Cardiac muscle cell (in vitro differentiated cells and primary cell): ENCODE data around the gene ZBTB40. TPM values are rescaled to one million over a fixed set of nuclear protein-coding genes. Genes with fewer than 3 reads are reported as not detected.
A peak's percentile ranks its signal among the peaks of the same experiment; 100 is the strongest.

ENCODE experiments used
- DNase-seq, 2 donors: peaks; one replicate each; pipeline versions ENCODE4 v3.0.0 to v3.0.0-alpha.2; 2010 to 2017; ENCODE audit warnings: low read depth in 1 of 2, low spot score in 1 of 2
- H3K27ac ChIP-seq: fragments of 200-600 bp; sonication (generic); 2 replicates; pipeline ENCODE4 v1.5.1; 2016
- H3K27me3 ChIP-seq: fragments of 200-600 bp; sonication (generic); 2 replicates; pipeline ENCODE4 v1.6.0; 2016; ENCODE audit warnings: control low read depth
- H3K36me3 ChIP-seq: fragments of 200-600 bp; sonication (generic); 2 replicates; pipeline ENCODE4 v1.5.1; 2016; ENCODE audit warnings: control low read depth
- H3K4me1 ChIP-seq: fragments of 200-600 bp; sonication (generic); 2 replicates; pipeline ENCODE4 v1.8.1; 2017; ENCODE audit warnings: low read depth, mild to moderate bottlenecking, mixed run types
- H3K4me3 ChIP-seq: fragments of 200-600 bp; sonication (generic); 2 replicates; pipeline ENCODE4 v1.5.1; 2016; ENCODE audit warnings: mild to moderate bottlenecking
- H3K9me3 ChIP-seq: fragments of 200-600 bp; sonication (generic); 2 replicates; pipeline ENCODE4 v1.5.1; 2017; ENCODE audit warnings: low read depth, mild to moderate bottlenecking, control low read depth
- CTCF ChIP-seq: IDR thresholded peaks from 2 replicates; pipeline ENCODE4 v1.5.1; 2012; ENCODE audit warnings: low read depth, mild to moderate bottlenecking, low read length
- polyA plus RNA-seq: library from polyadenylated mRNA; unstranded; fragments of >200 nt; fragmentation: Nextera tagmentation; extraction: Ambion mirVana; gene quantifications from 2 replicates; pipeline ENCODE4 v1.2.1, GENCODE V29; 2016
- total RNA-seq: library from RNA; depleted of rRNA; stranded (reverse); fragments of >200 nt; gene quantifications from 2 replicates; pipeline ENCODE4 v1.2.3, GENCODE V29; 2016

ZBTB40 gene
- total and polyA plus RNA-seq, 2 experiments from 2014 or later: 8.3 to 18.1 TPM

- H3K27ac ChIP-seq: peak overlapping the region; percentile 95
- no peak for DNase-seq
- no peak for TF ChIP-seq CTCF
Measured at GRCh38 chr1:22450351-22451021, 1.2 kb upstream of the ZBTB40 start.

GRCh38 chr1:22452481-22452957, 868 bp downstream of the ZBTB40 start:
- H3K9me3 ChIP-seq: no peaks in the 10 kb centered on the region
- H3K4me1 ChIP-seq: peaks cover 31% of the 10 kb centered on the region
- peak in 1 of 2 donors; percentile 56 for DNase-seq
- no peak for TF ChIP-seq CTCF
- peak overlapping the region; percentile 54 for H3K4me3 ChIP-seq
- H3K36me3 ChIP-seq: no peaks in the 10 kb centered on the region
- H3K27me3 ChIP-seq: no peaks in the 10 kb centered on the region
- H3K27ac ChIP-seq: peak overlapping the region; percentile 95

More at GRCh38 chr1:22450351-22451021, 1.2 kb upstream of the ZBTB40 start:
- no peaks in the 10 kb centered on the region for H3K9me3 ChIP-seq
- H3K36me3 ChIP-seq: no peaks in the 10 kb centered on the region
- H3K4me3 ChIP-seq: no peak overlapping the region
- peaks cover 44% of the 10 kb centered on the region for H3K4me1 ChIP-seq
- H3K27me3 ChIP-seq: no peaks in the 10 kb centered on the region

- Histone ChIP-seq H3K36me3 (no peaks in the 10 kb centered on the region), H3K4me1 (peaks cover 24% of the 10 kb centered on the region), H3K9me3 (no peaks in the 10 kb centered on the region), H3K4me3 (no peak overlapping the region), H3K27me3 (no peaks in the 10 kb centered on the region), H3K27ac (peak overlapping the region; percentile 95)
- TF ChIP-seq CTCF: no peak
- DNase-seq: no peak
Measured at GRCh38 chr1:22453181-22453580, 1.5 kb downstream of the ZBTB40 start.

GRCh38 chr1:22454476-22455056, 2.9 kb downstream of the ZBTB40 start:
- no peaks in the 10 kb centered on the region for H3K9me3 ChIP-seq
- no peaks in the 10 kb centered on the region for H3K27me3 ChIP-seq
- DNase-seq: no peak
- no peak overlapping the region for H3K4me3 ChIP-seq
- peaks cover 20% of the 10 kb centered on the region for H3K4me1 ChIP-seq
- no peaks in the 10 kb centered on the region for H3K36me3 ChIP-seq
- no peak for TF ChIP-seq CTCF
- H3K27ac ChIP-seq: peak overlapping the region; percentile 34

GRCh38 chr1:22457345-22457744, 5.7 kb downstream of the ZBTB40 start:
- Histone ChIP-seq H3K27ac (no peak overlapping the region), H3K4me3 (no peak overlapping the region)

More at GRCh38 chr1:22457345-22457744, 5.7 kb downstream of the ZBTB40 start:
- TF ChIP-seq CTCF: peak; percentile 40
- no peaks in the 10 kb centered on the region for H3K27me3 ChIP-seq
- H3K4me1 ChIP-seq: peaks cover 20% of the 10 kb centered on the region
- no peaks in the 10 kb centered on the region for H3K9me3 ChIP-seq
- peak in 1 of 2 donors; percentile 80 for DNase-seq
- no peaks in the 10 kb centered on the region for H3K36me3 ChIP-seq
